ENCODE results near the gene PFDN1.

PFDN1 gene

GRCh38 chr5:140265845-140266244 lies 37.1 kb downstream of the PFDN1 start:
- TF ChIP-seq TAF1 (IDR thresholded peaks at IDR 0.05; ENCODE audit: low read depth) = no peak
- no peak for TF ChIP-seq RAD21 (IDR thresholded peaks at IDR 0.05; ENCODE audit: low read depth)
- TF ChIP-seq YY1 (IDR thresholded peaks at IDR 0.05; ENCODE audit: low read depth) = no peak
- TF ChIP-seq TEAD4 (IDR thresholded peaks at IDR 0.05) = no peak
- TF ChIP-seq EGR1 (IDR thresholded peaks at IDR 0.05) = no peak
- no peak for TF ChIP-seq CREB1 (IDR thresholded peaks at IDR 0.05; ENCODE audit: low read depth)
- no peak for TF ChIP-seq EP300 (IDR thresholded peaks at IDR 0.05; ENCODE audit: borderline replicate concordance)
- no peak for TF ChIP-seq TCF12 (IDR thresholded peaks at IDR 0.05; ENCODE audit: low read depth)
- TF ChIP-seq, protein P1, sequence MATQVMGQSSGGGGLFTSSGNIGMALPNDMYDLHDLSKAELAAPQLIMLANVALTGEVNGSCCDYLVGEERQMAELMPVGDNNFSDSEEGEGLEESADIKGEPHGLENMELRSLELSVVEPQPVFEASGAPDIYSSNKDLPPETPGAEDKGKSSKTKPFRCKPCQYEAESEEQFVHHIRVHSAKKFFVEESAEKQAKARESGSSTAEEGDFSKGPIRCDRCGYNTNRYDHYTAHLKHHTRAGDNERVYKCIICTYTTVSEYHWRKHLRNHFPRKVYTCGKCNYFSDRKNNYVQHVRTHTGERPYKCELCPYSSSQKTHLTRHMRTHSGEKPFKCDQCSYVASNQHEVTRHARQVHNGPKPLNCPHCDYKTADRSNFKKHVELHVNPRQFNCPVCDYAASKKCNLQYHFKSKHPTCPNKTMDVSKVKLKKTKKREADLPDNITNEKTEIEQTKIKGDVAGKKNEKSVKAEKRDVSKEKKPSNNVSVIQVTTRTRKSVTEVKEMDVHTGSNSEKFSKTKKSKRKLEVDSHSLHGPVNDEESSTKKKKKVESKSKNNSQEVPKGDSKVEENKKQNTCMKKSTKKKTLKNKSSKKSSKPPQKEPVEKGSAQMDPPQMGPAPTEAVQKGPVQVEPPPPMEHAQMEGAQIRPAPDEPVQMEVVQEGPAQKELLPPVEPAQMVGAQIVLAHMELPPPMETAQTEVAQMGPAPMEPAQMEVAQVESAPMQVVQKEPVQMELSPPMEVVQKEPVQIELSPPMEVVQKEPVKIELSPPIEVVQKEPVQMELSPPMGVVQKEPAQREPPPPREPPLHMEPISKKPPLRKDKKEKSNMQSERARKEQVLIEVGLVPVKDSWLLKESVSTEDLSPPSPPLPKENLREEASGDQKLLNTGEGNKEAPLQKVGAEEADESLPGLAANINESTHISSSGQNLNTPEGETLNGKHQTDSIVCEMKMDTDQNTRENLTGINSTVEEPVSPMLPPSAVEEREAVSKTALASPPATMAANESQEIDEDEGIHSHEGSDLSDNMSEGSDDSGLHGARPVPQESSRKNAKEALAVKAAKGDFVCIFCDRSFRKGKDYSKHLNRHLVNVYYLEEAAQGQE (IDR thresholded peaks at IDR 0.05; ENCODE audit: low read depth) = no peak
- no peak for TF ChIP-seq USF1 (IDR thresholded peaks at IDR 0.05)

GRCh38 chr5:140262839-140263238 lies 40.1 kb downstream of the PFDN1 start:
- TF ChIP-seq TEAD4 (IDR thresholded peaks at IDR 0.05) (no peak), EGR1 (IDR thresholded peaks at IDR 0.05) (no peak), USF1 (IDR thresholded peaks at IDR 0.05) (no peak), NFIC (IDR thresholded peaks at IDR 0.05) (no peak), EP300 (IDR thresholded peaks at IDR 0.05; ENCODE audit: borderline replicate concordance) (no peak), CEBPB (IDR thresholded peaks at IDR 0.05) (no peak), TAF1 (IDR thresholded peaks at IDR 0.05; ENCODE audit: low read depth) (no peak), ZBTB7A (IDR thresholded peaks at IDR 0.05; ENCODE audit: low read depth) (no peak), YY1 (IDR thresholded peaks at IDR 0.05; ENCODE audit: low read depth) (no peak), TCF12 (IDR thresholded peaks at IDR 0.05; ENCODE audit: low read depth) (no peak), FOXM1 (IDR thresholded peaks at IDR 0.05; ENCODE audit: borderline replicate concordance, low read depth) (no peak), CREB1 (IDR thresholded peaks at IDR 0.05; ENCODE audit: low read depth) (no peak), RAD21 (IDR thresholded peaks at IDR 0.05; ENCODE audit: low read depth) (no peak)
- TF ChIP-seq, protein P2, sequence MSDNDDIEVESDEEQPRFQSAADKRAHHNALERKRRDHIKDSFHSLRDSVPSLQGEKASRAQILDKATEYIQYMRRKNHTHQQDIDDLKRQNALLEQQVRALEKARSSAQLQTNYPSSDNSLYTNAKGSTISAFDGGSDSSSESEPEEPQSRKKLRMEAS (IDR thresholded peaks at IDR 0.05) = no peak
- TF ChIP-seq, protein P1 (IDR thresholded peaks at IDR 0.05; ENCODE audit: low read depth) = no peak

- no peak for TF ChIP-seq USF1 (IDR thresholded peaks at IDR 0.05)
- TF ChIP-seq TCF12 (IDR thresholded peaks at IDR 0.05; ENCODE audit: low read depth) = no peak
- no peak for TF ChIP-seq CEBPB (IDR thresholded peaks at IDR 0.05)
- no peak for TF ChIP-seq EGR1 (IDR thresholded peaks at IDR 0.05)
- no peak for TF ChIP-seq ZBTB7A (IDR thresholded peaks at IDR 0.05; ENCODE audit: low read depth)
- no peak for TF ChIP-seq FOXM1 (IDR thresholded peaks at IDR 0.05; ENCODE audit: borderline replicate concordance, low read depth)
- TF ChIP-seq TAF1 (IDR thresholded peaks at IDR 0.05; ENCODE audit: low read depth) = no peak
- no peak for TF ChIP-seq NFIC (IDR thresholded peaks at IDR 0.05)
- TF ChIP-seq YY1 (IDR thresholded peaks at IDR 0.05; ENCODE audit: low read depth) = no peak
- TF ChIP-seq TEAD4 (IDR thresholded peaks at IDR 0.05) = no peak
- TF ChIP-seq, protein P2 (IDR thresholded peaks at IDR 0.05) = no peak
- no peak for TF ChIP-seq CREB1 (IDR thresholded peaks at IDR 0.05; ENCODE audit: low read depth)
- no peak for TF ChIP-seq RAD21 (IDR thresholded peaks at IDR 0.05; ENCODE audit: low read depth)
- TF ChIP-seq, protein P1 (IDR thresholded peaks at IDR 0.05; ENCODE audit: low read depth) = no peak
- TF ChIP-seq EP300 (IDR thresholded peaks at IDR 0.05; ENCODE audit: borderline replicate concordance) = no peak
Observed at GRCh38 chr5:140262221-140262620, 40.7 kb downstream of the PFDN1 start.

Measured in Ishikawa (cell line).